Prostate gland (tissue), 2 donors: Measurements from ENCODE around the gene DNAH12.

ENCODE experiments used
- CTCF ChIP-seq, 4 experiments: fragments of 200-600 bp in 2 of 4; fragments of 450-650 bp in 2 of 4; sonication (generic) in 2 of 4; IDR thresholded peaks; 1 replicate in 3 of 4; 2 replicates in 1 of 4; pipeline ENCODE4 v1.5.1; 2016 to 2019; ENCODE audit warnings: antibody characterized with exemption in 4 of 4, mild to moderate bottlenecking in 2 of 4, moderate library complexity in 2 of 4
- POLR2A ChIP-seq: fragments of 450-650 bp; IDR thresholded peaks from one replicate; pipeline ENCODE4 v1.6.1; 2016; ENCODE audit warnings: antibody characterized with exemption, mild to moderate bottlenecking

- no peak for TF ChIP-seq POLR2A
- no peak for TF ChIP-seq CTCF (IDR thresholded peaks at IDR 0.05)
These were observed 173.8 kb downstream of the DNAH12 start for GRCh38 chr3:57370341-57370740.
